ENCODE measurements around the gene ATP10A.
"Not testable (repeated sequence)": the region's sequence is repeated elsewhere in the genome, so short reads cannot be mapped to it uniquely, and the experiment has no call there.

The ATP10A gene

GRCh38 chr15:25771736-25772135 lies 91.4 kb downstream of the ATP10A start:
- not testable (repeated sequence) for DNase-seq

GRCh38 chr15:25771338-25771706 lies 91.8 kb downstream of the ATP10A start:
- no peak for DNase-seq

DNA sequence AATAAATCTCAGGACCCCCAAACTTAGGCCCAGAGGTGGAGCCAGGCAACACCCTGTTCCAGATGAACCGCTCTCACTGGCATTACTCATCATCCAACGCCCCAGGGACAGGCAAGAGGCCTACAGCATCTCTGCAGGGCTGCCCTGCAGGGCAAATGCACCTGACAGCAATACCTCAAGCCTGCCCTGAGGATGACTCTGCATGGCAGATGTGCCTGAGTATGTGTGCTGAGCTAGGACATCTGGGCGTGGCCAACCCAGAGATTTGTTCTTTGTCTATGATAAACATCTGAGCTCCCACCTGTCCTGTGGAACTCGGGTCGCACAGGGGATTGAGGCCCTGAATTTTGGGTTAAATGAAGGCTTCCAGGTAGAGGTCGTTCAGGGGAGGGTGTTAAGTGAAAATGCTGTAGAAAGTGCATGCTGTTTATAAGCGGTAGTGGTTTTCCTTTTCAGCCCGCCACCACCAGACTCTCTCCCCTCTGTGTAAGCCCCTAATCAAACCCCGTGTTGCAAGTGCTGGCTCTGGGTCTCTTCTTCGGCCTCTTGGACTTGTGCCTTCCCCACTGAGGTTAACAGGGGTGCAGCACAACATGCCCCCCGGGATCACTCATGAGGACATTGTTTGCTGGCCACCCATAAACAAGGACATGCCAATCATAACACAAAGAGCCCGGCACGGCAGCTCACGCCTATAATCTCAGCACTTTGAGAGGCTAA lies 92.3 kb downstream of the ATP10A start:
- DNase-seq = no peak

GRCh38 chr15:25770031-25770430 lies 93.1 kb downstream of the ATP10A start:
- no peak for DNase-seq

DNA sequence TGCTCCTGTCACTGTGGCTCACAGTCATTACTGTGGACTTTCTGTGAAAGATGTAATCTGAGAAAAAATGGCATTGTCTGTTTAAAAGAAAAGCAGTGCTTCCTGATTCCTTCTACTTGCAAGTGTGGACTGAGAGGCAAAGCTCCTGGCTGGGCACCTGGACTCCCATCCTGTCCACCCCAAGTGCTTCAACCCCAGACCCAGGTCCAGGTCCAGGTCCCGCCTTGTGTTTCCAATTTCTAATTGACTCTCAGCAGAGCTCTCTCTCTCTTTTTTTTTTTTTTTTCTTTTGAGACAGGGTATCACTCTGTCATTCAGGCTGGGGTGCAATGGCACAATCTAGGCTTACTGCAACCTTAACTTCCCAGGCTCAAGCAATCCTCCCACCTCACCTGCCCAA lies 94.9 kb downstream of the ATP10A start:
- no peak for DNase-seq

DNA sequence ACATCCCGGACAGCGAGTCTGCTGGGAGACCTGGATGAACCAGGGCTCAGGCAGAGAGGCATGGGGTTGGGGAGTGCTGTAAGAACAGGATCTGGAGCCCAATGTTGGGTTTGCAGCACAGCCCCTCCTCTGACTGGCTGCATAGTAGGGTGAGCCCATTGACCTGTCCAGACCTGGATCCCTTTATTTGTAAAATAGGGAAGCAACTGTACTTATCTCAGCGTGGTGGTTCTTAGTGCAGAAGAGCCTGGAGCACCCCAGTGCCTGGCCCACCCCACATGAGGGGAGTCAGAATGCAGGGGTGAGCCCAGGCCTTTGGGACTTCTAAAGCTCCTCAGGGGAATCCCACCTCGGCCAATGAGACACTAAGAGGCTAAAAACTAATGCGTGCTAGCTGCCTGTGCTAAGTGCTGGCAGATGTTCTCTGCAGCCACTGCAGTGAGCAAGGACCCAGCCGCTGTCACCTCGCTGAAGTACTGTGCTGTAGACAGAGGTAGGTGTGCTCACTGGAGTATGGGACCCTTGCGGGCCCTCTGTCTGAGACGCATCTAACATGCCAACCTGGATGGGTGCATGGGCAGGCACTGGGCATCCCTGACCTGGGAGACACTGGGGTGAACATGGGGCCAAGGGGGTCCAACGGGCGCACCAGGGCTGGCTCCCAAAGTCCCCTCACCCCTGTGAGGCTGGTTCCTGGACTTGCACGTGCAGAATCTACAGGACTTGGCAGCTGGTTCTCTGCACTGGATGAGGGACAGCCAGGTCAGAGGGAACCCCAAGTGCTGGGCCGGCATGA lies 95.6 kb downstream of the ATP10A start:
- no peak for DNase-seq

GRCh38 chr15:25766417-25766816 lies 96.7 kb downstream of the ATP10A start:
- DNase-seq = no peak

DNA sequence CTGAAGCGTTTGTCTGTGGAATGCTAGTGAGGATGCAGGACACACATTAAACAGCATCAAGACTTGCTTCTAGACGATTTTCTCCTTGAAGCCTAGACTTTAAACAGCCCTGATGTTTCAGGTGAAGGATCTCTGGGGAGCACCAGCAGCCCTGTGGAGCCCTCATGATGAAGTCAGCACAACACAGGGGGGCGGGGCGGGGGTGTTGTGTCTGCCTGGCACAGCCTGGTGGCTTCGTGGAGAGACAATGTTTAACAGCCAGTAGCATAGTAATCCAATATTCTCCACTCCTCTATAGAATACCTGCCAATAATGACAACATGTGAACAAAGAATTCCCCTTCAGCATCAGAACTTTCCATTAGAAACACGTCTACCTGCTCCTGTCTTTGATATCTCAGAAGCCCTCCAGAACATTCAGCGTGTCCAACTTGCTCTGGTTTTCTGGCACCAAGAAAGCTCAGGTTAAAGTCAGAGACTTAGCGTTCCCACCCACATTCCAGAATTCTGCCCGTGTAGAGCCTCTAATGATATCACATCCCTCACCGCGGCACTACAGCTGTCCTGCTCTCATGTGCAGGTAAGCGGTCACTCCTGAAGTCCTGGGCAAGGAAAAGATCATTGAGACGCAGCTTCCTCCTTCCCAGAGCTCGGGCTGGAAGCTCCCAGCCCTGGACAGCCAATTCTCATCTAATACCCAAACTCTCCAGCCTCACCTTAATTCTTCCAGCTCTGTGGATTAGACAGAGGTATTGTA lies 98.0 kb downstream of the ATP10A start:
- no peak for DNase-seq

- no peak for DNase-seq
Measured at GRCh38 chr15:25763954-25764353, 99.2 kb downstream of the ATP10A start.

GRCh38 chr15:25763331-25763751 lies 99.8 kb downstream of the ATP10A start:
- DNase-seq = peak; percentile 2

GRCh38 chr15:25761971-25762662 lies 101.0 kb downstream of the ATP10A start:
- DNase-seq = no peak

DNA sequence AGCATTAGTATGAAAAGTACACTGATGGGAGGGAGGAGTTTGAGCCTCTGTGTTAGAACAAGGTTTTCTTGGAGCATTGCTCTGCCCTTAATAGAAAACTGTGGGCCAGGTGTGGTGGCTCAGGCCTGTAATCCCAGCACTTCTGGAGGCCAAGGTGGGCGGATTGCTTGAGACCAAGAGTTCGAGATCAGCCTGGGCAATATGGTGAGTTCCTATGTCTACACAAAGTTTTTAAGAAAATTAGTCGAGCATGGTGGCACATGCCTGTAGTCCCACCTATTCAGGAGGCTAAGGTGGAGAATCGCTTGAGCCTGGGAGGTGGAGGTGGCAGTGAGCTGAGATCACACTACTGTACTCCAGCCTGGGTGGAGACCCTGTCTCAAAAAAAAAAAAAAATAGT lies 103.7 kb downstream of the ATP10A start:
- no peak for DNase-seq

- DNase-seq = not testable (repeated sequence)
Measured at GRCh38 chr15:25758612-25759011, 104.5 kb downstream of the ATP10A start.

- DNase-seq = no peak
Measured at GRCh38 chr15:25743548-25744275, 119.4 kb downstream of the ATP10A start.

DNA sequence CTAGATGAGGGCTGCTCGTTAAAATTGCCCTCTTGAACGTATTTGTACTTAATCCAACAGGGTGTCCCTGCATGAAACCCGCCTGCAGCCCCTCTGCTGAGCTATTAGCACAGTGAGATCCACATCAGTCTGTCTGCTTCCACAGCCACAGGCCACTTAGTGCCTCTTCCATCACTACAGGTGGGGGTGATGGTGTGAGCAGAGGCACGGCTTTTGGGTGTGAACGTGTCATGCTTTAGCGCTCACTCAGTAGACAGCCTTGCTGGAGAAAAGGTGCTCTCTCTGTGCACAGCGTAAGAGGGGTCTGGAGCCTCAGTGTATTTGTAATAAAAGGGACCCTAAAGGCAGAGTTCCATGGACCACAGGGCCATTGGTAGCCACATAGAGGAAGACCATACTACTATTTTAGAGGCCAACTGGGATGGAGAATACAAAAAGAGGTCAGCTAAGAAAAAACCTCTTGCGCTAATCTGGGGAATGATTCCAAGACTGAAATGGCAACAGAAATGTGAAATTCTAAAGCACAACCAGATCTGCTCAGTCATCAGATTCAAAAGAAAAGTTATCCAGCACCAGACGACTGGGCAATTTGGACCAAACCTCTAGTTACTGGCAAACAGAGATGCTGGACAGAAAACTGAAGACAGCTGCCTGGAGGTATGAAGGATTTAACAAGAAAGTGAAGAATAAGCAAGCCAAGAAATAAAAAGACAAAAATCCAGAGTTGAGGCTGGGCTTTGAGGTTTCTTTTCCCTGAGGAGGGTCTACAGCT lies 120.2 kb downstream of the ATP10A start:
- no peak for DNase-seq

DNA sequence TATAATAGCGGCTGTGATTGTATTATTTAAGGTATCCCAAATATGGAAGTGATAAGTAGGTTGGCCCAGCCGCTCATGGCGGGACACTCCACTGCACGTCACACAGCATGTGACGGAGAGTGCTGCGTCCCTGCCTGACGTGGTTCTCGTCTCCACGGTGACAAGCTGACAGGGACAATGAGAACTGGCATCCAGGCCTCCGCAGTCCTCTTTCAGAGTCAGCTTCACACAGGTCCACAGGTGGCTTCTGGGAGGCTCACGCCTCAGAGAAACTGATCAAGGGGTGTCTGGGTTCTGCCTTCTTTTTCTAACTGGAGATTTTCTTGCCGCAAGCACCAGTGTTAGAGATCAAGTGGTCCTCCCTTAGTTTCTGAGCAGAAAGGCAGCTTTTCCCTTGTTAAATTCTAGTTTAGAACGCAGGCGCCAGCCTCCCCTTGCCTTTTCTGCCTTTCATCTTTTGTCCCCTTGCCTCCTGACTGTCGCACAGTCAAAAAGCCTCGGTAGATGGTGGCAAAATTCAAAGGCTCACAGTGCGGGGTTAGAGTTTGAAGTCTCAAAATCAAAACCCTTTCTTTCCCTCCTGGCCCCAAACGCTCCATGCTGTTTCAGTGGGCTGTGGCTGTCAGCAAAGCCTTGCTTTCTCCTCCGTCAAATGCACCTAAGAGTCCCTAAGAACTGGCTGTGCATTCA lies 120.9 kb downstream of the ATP10A start:
- DNase-seq = no peak

GRCh38 chr15:25741256-25741580 lies 121.9 kb downstream of the ATP10A start:
- no peak for DNase-seq

DNA sequence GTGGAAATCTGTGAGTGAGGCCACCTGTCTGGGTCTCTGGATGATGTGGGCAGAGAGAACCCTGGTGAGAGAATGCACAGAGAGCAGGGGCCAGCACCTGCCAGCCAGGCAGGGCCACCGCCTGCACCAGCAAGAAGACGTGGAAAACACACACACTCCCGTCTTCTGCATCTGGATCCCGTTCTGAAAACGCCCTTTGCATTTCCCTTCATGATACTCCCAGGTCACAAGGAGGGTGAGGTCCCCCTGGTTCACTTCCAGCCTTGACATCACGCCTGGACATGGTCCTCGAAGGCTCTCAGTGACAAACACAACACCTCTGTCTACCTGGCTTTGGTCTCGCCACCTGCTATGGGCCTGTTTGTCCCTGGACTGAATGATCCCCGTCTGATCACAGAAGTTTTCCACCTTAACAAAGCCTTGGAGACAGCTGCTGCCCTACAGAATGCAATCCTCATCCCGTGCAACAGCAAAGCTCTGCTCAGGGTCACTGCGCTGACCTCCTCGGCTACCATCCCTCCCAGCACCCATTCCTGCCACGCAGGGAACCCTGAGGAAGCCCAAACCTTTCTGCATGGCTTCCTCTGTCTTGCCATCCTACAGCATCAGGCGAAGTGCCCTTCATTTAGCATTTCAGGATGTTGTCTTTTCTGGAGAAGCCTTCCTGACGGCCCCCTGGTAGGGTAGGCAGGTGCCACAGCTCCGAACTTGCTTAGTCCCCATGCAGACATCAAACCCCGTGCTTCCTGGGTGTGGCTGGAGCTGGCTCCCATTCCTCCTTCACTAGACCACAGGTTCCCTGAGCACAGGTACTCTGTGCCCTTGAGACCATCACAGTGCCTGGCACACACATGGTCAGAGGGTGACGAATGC lies 122.5 kb downstream of the ATP10A start:
- no peak for DNase-seq

- DNase-seq = peak; percentile 2
Measured at GRCh38 chr15:25739687-25740121, 123.4 kb downstream of the ATP10A start.
